Astrocyte of the cerebellum (primary cell): ENCODE measurements around the gene ADCY7.

Experiments used
- DNase-seq: peaks from one replicate; pipeline ENCODE4 v3.0.0-alpha.2; 2011; ENCODE audit warnings: low read depth
- H3K4me3 ChIP-seq: 2 replicates; pipeline ENCODE4 v1.5.1; 2011; ENCODE audit warnings: mild to moderate bottlenecking, low read depth, low read length, moderate library complexity
- CTCF ChIP-seq: IDR thresholded peaks from 2 replicates; pipeline ENCODE4 v1.5.1; 2012; ENCODE audit warnings: low read length, low read depth, moderate library complexity, mild to moderate bottlenecking; ENCODE audit errors: missing control alignments
- in situ Hi-C: cut with HindIII; loops from 2 replicates; pipeline ENCODE4 v1.10.0; 2017; ENCODE audit warnings: low sequenced_read_pairs

The ADCY7 gene

DNA sequence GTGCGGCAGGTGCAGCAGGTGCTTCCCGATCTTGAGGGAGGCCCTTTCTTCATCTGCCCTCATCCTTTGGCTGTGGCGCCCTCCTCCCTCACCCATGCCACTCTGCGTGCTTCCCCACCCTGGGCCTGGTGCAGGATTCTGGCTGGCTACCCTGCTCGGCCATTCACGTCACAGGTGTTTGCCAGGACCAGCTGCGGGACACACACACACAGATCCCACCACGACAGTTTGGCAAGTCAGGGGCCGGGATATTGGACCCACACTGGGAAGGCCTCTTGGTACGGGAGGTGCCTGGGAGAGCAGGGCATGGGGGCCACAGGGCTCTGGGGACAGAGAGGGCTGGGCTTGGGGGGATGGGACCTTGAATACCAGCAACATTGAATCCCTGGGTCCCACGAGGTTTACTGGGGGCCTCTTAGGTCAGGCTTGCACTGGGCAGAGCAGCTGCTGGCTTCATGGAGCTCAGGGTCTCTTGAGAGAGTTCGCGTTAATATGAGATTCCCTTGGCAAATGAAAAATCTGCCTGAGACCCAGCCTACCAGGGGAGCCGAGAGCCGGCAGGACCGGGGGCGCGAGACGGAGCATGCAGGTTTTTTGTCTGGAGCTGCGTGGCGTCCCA lies 15.1 kb downstream of the ADCY7 start:
- in situ Hi-C loops = no loop called here
- no peak for DNase-seq
- H3K4me3 ChIP-seq = no peak overlapping the region
- no peak for TF ChIP-seq CTCF

DNA sequence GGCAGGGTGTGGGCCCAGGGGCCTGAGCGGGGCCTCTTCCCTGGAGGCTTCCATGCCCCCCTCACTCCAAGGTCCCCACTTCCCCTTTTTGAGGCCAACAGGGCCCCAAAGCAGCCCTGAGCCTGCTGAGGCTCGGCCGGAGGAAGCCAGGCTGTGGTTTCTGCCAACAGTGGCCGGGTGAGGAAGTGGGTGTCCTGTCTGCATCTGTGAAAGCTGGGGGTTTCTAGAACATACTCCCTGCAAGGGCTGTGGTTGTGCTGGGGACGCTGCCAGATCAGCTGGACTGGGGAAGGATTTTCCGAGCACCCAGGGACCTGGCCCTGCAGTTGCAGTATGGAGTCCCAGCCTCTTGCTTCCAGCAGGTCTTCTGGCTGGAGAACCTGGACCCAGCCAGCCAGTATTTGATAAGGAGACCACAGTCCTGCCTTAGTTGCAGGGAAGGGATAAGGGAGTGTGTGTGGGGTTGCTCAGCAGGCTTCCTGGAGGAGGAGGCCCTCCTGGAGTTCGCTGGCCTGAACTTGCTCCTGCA lies 15.7 kb downstream of the ADCY7 start:
- peak; percentile 40 for DNase-seq
- H3K4me3 ChIP-seq = no peak overlapping the region
- in situ Hi-C loops = no loop called here
- no peak for TF ChIP-seq CTCF

DNA sequence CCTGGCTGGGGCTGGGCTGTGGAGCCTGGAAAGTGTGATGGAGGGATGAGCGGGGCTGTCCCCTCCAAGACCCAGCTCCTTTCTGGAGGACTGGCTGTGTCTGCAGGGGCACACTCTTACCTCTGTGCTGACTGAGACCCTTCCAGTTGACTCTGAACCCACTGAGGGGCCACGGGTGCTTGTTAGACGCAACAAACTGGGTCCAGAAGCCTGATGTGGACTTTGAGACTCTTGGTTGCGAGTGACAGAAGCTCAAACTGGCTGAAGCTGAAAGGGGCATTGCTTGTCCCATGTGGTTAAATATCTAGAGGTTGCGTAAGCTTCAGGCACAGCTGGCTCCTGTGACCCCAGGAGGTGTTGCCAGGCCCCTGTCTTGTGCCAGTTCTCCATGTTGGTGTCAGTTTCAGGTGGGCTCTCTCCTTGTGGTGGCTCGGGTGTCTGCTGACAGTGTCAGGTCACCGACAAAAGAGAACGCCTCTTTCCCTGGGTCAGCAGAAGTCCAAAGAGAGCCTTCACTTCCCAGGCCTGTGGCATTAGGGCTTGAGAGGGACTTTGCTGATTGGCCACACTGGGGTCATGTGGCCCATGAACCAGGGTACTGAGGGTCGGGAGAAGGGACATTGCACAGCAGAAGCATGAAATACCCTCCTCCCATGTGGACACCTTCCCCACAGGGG lies 16.7 kb downstream of the ADCY7 start:
- in situ Hi-C loops = no loop called here
- DNase-seq = no peak
- TF ChIP-seq CTCF = no peak
- H3K4me3 ChIP-seq = no peak overlapping the region

GRCh38 chr16:50284131-50284911 lies 18.0 kb downstream of the ADCY7 start:
- in situ Hi-C loops = no loop called here
- no peak for TF ChIP-seq CTCF
- no peak overlapping the region for H3K4me3 ChIP-seq
- no peak for DNase-seq

- DNase-seq = no peak
- in situ Hi-C loops = no loop called here
- no peak for TF ChIP-seq CTCF
- no peak overlapping the region for H3K4me3 ChIP-seq
Observed at GRCh38 chr16:50285406-50286003, 19.2 kb downstream of the ADCY7 start.

DNA sequence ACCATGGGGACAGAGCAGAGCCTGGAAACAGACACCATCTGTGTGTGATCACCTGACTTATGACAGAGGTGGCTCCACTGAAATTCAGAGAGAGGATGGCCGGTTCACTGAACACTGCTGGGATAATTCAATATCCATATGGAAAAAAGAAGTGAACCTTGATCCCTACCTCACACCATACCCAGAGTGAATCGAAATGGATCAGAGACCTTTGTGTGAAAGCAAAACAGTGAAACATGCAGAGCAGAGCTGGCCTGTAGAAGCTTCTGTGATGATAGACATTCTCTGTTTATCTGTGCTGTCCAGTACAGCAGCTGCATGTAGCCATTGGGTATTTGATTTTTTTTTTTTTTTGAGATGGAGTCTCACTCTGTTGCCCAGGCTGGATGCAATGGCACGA lies 20.3 kb downstream of the ADCY7 start:
- in situ Hi-C loops = no loop called here
- no peak for DNase-seq
- TF ChIP-seq CTCF = no peak

More for the DNA sequence above, 20.3 kb downstream of the ADCY7 start:
- no peak overlapping the region for H3K4me3 ChIP-seq
